Thymus (tissue), 11 donors: ENCODE results near the gene MVB12A. TPM values are rescaled to one million over a fixed set of nuclear protein-coding genes. Genes with fewer than 3 reads are reported as not detected.

Source experiments
- DNase-seq, 9 donors: peaks; one replicate each; pipeline ENCODE4 v3.0.0-alpha.2; 2013; ENCODE audit warnings: low spot score in 9 of 9, low read depth in 6 of 9, missing footprints in 1 of 9
- H3K27ac ChIP-seq, 2 donors: one replicate each; pipeline ENCODE4 v1.5.1; 2013; ENCODE audit warnings: control low read depth in 1 of 2, low read depth in 1 of 2, low read length in 1 of 2, mild to moderate bottlenecking in 1 of 2, moderate library complexity in 1 of 2
- H3K27me3 ChIP-seq, 2 donors: one replicate each; pipeline ENCODE4 v1.5.1; 2013; ENCODE audit warnings: low read length in 1 of 2; ENCODE audit not compliant: control insufficient read depth in 2 of 2, insufficient read depth in 1 of 2
- H3K36me3 ChIP-seq, 2 donors: one replicate each; pipeline ENCODE4 v1.5.1; 2013; ENCODE audit warnings: low read length in 1 of 2, mild to moderate bottlenecking in 1 of 2, moderate library complexity in 1 of 2; ENCODE audit not compliant: control insufficient read depth in 2 of 2, insufficient read depth in 2 of 2
- H3K4me1 ChIP-seq, 2 donors: one replicate each; pipeline ENCODE4 v1.5.1; 2013; ENCODE audit warnings: low read length in 2 of 2; ENCODE audit not compliant: control insufficient read depth in 2 of 2, insufficient read depth in 2 of 2
- H3K4me3 ChIP-seq, 2 donors: one replicate each; pipeline ENCODE4 v1.5.1; 2013; ENCODE audit warnings: low read length in 2 of 2, control low read depth in 1 of 2, mild to moderate bottlenecking in 1 of 2
- H3K9me3 ChIP-seq, 2 donors: one replicate each; pipeline ENCODE4 v1.5.1; 2013; ENCODE audit warnings: low read length in 1 of 2, mild to moderate bottlenecking in 1 of 2; ENCODE audit not compliant: control insufficient read depth in 2 of 2, insufficient read depth in 1 of 2
- WGBS: extraction: QIAGEN DNeasy Blood & Tissue Kit; methylation state at CpG from one replicate; pipeline ENCODE4 v1.1.7; 2013; 5-methylcytosine and 5-hydroxymethylcytosine counted together
- polyA plus RNA-seq: library from polyadenylated mRNA; stranded (reverse); fragments of 200-250 nt; gene quantifications from one replicate; pipeline ENCODE4 v1.2.3, GENCODE V29; 2013
- total RNA-seq: library from RNA; stranded (reverse); fragments of 120-200 nt; gene quantifications from one replicate; pipeline ENCODE4 v1.2.4, GENCODE V29; 2013
- donor health status: healthy.

Gene MVB12A
- total and polyA plus RNA-seq, 2 donors, result 27.8 to 56.8 TPM

GRCh38 chr19:17466487-17466850 is 46.6 kb downstream of the MVB12A start:
- Histone ChIP-seq H3K27me3 (peaks cover 2 to 35% of the 10 kb centered on the region in 2 donors), H3K4me3 (no peak overlapping the region), H3K27ac (no peak overlapping the region), H3K9me3 (no peaks in the 10 kb centered on the region), H3K36me3 (no peaks in the 10 kb centered on the region), H3K4me1 (peaks cover 11 to 31% of the 10 kb centered on the region in 2 donors)
- 66% methylated on average over 6 of the region's 6 CpGs for WGBS
- DNase-seq, result no peak

- Histone ChIP-seq H3K27ac (no peak overlapping the region), H3K36me3 (no peaks in the 10 kb centered on the region), H3K27me3 (peaks cover 2 to 41% of the 10 kb centered on the region in 2 donors), H3K4me3 (no peak overlapping the region), H3K9me3 (peaks cover 0 to under 1% of the 10 kb centered on the region in 2 donors), H3K4me1 (peaks cover 12 to 33% of the 10 kb centered on the region in 2 donors)
- 93% methylated on average over 12 of the region's 12 CpGs for WGBS
- no peak for DNase-seq
Observed at GRCh38 chr19:17467471-17468301, 47.8 kb downstream of the MVB12A start.

DNA sequence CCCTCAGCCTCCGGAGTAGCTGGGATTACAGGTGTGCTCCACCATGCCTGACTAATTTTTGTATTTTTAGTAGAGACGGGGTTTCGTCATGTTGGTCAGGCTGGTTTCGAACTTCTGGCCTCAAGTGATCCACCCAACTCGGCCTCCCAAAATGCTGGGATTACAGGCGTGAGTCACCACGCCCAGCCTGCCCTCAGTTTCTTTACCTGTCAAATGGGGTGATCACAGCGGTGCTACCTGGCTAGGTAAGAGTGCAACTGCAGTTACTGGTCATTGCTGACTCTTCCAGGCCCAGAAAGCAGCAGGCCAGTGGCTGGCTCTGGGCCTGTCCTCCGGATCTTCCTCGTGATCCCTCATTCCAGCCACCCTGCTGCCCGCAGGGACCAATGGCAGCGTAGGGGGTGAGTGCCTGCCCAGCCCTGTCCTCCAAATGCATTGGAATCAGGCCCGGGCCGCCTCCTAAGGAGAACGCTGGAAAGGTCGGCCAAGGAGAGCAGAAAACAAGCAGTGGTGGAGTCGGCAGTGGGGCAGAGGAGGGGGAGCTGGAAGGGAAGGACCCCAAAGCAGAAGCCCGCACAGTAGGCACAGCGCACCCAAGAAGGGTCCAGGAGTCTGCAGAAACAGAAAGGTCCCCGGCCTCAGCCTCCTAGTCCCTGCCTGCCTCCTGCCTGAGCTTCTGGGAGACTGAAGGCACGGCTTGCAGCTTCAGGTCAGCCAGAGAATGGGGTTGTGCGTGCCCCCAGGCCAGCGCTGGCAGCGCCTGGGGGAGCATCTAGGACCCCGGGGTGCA is 48.6 kb downstream of the MVB12A start:
- peaks cover 2 to 41% of the 10 kb centered on the region in 2 donors for H3K27me3 ChIP-seq
- peak overlapping the region; percentile 55 to 68 for H3K27ac ChIP-seq
- no peak for DNase-seq
- peak overlapping the region in 1 of 2 donors; percentile 35 for H3K4me3 ChIP-seq
- WGBS, result 88% methylated on average over 25 of the region's 25 CpGs
- H3K9me3 ChIP-seq, result peaks cover 0 to 4% of the 10 kb centered on the region in 2 donors
- peaks cover 12 to 33% of the 10 kb centered on the region in 2 donors for H3K4me1 ChIP-seq
- H3K36me3 ChIP-seq, result no peaks in the 10 kb centered on the region

DNA sequence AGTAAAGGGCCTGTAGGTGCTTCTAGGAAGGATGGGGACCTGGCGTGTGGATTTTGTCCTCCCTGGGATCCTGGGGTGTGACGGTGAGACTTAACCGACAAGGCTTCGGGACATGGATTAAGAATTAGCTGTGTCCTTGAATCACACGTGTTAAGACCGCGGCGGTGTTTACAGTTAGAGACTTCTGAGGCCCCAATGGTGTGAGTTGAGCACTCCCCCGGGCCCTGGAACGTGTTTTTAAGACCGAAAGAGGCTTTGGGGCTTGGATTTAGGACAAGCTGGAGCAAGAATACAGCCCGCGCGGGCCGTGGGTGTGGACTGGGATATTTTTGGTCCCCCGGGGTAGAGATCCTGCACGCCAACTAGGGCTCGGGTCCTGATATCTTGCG is 49.2 kb downstream of the MVB12A start:
- WGBS, result 23% methylated on average over 19 of the region's 19 CpGs
- no peaks in the 10 kb centered on the region for H3K36me3 ChIP-seq
- peaks cover 2 to 41% of the 10 kb centered on the region in 2 donors for H3K27me3 ChIP-seq
- peak overlapping the region; percentile 55 to 68 for H3K27ac ChIP-seq
- peaks cover 12 to 33% of the 10 kb centered on the region in 2 donors for H3K4me1 ChIP-seq
- DNase-seq, result no peak
- H3K4me3 ChIP-seq, result peak overlapping the region; percentile 35 to 58
- H3K9me3 ChIP-seq, result peaks cover 0 to 4% of the 10 kb centered on the region in 2 donors

GRCh38 chr19:17469481-17470067 is 49.7 kb downstream of the MVB12A start:
- peak in 8 of 9 donors; percentile 56 to 90 (median 74) for DNase-seq
- Histone ChIP-seq H3K4me1 (peaks cover 12 to 33% of the 10 kb centered on the region in 2 donors), H3K27me3 (peaks cover 2 to 41% of the 10 kb centered on the region in 2 donors), H3K9me3 (peaks cover 0 to 4% of the 10 kb centered on the region in 2 donors), H3K36me3 (no peaks in the 10 kb centered on the region), H3K4me3 (peak overlapping the region; percentile 56 to 58), H3K27ac (peak overlapping the region; percentile 68 to 81)
- WGBS, result under 1% methylated on average over 31 of the region's 31 CpGs

DNA sequence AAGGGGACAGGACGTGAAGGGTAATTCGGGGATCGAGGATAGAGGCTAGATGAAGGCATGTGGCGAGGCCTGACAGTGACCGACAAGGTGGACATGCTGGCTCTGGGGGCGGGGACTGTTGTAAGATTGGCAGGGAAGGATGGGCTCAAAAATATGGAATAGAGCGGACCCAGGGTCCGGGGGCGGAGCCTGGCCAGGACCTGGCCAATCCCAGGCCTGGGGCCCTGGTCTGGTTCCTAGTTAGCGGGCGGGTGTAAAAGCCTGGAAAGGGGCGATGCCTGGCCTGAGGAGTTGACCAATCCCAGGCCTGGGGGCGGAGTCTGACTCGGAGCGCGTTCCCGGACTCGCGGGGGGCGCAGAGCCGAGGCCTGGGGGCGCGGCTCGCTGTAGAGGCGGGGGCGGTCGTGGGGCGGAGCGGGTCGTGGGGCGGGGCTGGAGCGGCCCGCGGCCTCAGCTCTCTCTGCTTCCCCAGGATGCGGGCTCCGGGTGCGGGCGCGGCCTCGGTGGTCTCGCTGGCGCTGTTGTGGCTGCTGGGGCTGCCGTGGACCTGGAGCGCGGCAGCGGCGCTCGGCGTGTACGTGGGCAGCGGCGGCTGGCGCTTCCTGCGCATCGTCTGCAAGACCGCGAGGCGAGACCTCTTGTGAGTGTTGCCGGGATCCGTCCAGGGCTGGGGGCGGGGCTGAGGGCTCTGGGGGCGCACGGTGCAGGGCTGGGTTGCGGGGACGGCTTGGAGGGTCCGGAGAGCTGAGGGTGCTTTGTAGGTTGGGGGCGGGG is 50.4 kb downstream of the MVB12A start, which contains the start of gene SLC27A1:
TSS of gene SLC27A1 (plus strand) at position 457 of the 774 bp plus-strand sequence. CDS start at position 474, 17 bp downstream.
- H3K36me3 ChIP-seq, result no peaks in the 10 kb centered on the region
- H3K27ac ChIP-seq, result peak within 1 kb of the TSS; percentile 68 to 81
- H3K9me3 ChIP-seq, result peaks cover 0 to 4% of the 10 kb centered on the region in 2 donors
- H3K4me3 ChIP-seq, result peak within 1 kb of the TSS; percentile 56 to 58
- peaks cover 2 to 39% of the 10 kb centered on the region in 2 donors for H3K27me3 ChIP-seq
- WGBS, result under 1% methylated on average over 67 of the region's 67 CpGs
- peak; percentile 61 to 92 (median 81) for DNase-seq
- peaks cover 12 to 33% of the 10 kb centered on the region in 2 donors for H3K4me1 ChIP-seq

GRCh38 chr19:17471410-17472125 is 51.7 kb downstream of the MVB12A start:
- 73% methylated on average over 12 of the region's 12 CpGs for WGBS
- H3K27me3 ChIP-seq, result peaks cover 2 to 38% of the 10 kb centered on the region in 2 donors
- H3K36me3 ChIP-seq, result no peaks in the 10 kb centered on the region
- H3K4me1 ChIP-seq, result peaks cover 12 to 29% of the 10 kb centered on the region in 2 donors
- H3K4me3 ChIP-seq, result peak overlapping the region in 1 of 2 donors; percentile 56
- peak overlapping the region in 1 of 2 donors; percentile 18 for H3K27ac ChIP-seq
- no peak for DNase-seq
- H3K9me3 ChIP-seq, result peaks cover 0 to 4% of the 10 kb centered on the region in 2 donors

DNA sequence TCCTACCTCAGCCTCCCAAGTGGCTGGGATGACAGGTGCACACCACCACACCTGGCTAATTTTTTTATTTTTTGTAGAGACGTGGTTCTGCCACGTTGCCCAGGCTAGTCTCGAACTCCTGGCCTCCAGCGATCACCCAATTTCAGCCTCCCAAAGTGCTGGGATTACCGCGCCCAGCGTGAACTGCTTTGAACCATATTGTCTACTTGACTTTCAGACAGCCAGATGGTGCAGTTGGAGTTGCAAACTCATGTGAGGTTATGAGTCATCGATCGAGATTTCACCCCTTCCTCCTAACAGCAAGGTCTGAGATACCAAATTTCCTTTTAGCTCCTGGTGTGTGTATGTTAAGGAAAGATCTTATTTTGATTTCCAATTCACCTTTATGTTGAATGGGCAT is 53.2 kb downstream of the MVB12A start:
- Histone ChIP-seq H3K27ac (no peak overlapping the region), H3K27me3 (peaks cover 2 to 38% of the 10 kb centered on the region in 2 donors), H3K36me3 (no peaks in the 10 kb centered on the region), H3K4me3 (no peak overlapping the region), H3K9me3 (peaks cover 0 to 4% of the 10 kb centered on the region in 2 donors), H3K4me1 (peaks cover 12 to 29% of the 10 kb centered on the region in 2 donors)
- no peak for DNase-seq
- WGBS, result 78% methylated on average over 9 of the region's 9 CpGs
